Femur (tissue), 1 donor: ENCODE results near the gene FTO.

ENCODE experiments used
- DNase-seq: peaks from one replicate; pipeline ENCODE4 v3.0.0-alpha.2; 2017

The FTO gene

GRCh38 chr16:54140057-54140787 is 436.3 kb downstream of the FTO start:
- DNase-seq = no peak

DNA sequence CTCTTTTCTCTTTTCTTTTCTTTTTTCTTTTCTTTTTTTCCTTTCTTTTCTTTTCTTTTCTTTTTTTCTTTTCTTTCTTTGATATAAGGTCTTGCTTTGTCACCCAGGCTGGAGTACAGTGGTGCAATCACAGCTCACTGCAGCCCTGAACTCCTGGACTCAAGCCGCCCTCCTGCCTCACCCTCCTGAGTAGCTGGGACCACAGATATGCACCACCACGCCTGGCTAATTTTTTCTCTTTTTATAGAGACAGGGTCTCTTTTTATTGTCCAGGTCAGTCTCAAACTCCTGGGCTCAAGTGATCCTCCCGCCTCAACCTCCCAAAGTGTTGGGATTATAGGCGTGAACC is 436.8 kb downstream of the FTO start:
- DNase-seq = no peak

DNA sequence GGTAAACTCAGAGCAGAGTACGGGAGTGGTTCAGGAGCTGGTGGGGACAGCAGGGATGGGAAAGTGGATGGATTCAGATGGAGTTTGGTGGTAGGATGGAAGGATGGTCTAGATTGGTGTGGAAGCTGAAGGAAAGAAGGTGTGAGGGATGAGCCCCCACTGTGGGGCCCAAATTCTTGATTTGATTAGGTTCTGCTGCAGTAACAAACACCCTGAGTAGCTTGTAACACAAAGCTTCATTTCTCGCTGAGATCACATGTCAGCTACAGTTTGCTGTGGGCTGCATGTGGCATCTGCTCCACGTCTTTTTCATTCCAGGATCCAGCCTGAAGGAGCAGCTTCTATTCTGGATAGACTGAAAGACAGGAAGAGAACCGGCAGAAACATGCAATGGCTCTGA is 438.8 kb downstream of the FTO start:
- DNase-seq = no peak

GRCh38 chr16:54143410-54143809 is 439.5 kb downstream of the FTO start:
- DNase-seq = no peak

DNA sequence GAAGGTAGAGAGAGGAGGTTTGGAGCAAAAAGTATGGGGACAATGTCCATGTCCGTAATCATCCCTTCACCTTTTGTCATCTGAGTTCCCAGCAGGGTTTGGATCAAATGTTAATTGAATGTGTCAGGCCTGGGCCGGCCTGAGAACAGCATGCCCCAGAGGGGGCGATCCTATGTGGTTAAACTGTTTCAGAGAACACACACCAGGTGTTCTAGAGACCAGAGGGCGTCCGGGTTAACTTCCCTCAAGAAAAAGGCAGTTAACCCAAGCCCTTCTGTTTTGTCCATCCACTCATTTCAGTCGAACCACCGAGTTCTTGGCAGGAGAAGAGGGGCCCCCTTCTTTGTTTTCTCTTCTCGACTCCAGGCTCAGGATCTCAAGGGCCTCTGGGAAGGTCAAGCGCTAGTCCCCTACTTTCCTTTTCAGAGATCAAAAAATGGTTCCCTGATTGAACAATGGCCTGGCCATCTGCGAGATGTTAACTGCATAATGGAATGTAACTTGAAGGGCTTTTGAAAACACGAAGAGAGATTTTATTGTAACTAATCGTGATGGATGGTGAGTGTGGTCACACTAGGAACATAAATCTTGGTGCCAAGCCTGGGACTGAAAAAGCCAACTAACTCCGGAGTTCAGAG is 440.1 kb downstream of the FTO start:
- DNase-seq = no peak

DNA sequence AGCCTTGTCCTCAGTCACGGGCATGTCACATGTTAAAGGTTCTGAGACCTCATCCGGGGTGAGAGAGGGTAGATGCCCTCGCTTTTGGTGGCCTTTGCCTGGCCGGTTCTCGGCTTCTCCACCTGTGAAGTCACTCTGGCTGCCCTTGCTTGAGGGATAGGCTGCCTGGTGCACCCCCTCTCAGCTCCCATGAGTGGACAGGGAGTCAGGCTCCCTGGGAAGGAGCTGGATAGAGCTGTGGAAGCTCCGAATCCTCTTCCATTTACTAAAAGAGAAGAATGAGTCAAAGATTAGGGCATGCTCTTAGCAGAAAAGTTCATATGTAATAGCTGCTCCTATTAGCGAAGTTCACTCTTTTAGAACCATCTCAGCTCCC is 440.6 kb downstream of the FTO start:
- DNase-seq = no peak

- no peak for DNase-seq
Measured at GRCh38 chr16:54145881-54146280, 441.9 kb downstream of the FTO start.

GRCh38 chr16:54148974-54149373 is 445.0 kb downstream of the FTO start:
- no peak for DNase-seq

DNA sequence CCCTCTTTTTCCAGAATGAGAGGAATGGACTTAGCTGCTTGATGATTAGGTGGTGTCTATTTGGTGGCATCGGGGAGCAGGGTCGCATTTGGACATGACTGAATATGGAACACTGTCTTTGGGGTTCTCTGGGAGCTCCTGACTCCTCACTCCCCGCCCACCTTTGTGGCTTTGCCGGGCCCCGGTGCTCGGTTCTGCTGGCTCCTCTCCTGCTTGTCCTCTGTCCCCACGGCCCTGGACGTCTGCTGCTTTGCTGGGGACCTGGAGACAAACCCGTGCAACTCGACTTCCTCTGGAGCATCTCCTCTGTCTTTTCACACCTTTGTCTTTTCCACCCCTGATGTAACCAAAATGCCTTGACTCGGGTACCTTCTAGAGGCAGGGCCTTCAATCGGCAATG is 446.9 kb downstream of the FTO start:
- no peak for DNase-seq

DNA sequence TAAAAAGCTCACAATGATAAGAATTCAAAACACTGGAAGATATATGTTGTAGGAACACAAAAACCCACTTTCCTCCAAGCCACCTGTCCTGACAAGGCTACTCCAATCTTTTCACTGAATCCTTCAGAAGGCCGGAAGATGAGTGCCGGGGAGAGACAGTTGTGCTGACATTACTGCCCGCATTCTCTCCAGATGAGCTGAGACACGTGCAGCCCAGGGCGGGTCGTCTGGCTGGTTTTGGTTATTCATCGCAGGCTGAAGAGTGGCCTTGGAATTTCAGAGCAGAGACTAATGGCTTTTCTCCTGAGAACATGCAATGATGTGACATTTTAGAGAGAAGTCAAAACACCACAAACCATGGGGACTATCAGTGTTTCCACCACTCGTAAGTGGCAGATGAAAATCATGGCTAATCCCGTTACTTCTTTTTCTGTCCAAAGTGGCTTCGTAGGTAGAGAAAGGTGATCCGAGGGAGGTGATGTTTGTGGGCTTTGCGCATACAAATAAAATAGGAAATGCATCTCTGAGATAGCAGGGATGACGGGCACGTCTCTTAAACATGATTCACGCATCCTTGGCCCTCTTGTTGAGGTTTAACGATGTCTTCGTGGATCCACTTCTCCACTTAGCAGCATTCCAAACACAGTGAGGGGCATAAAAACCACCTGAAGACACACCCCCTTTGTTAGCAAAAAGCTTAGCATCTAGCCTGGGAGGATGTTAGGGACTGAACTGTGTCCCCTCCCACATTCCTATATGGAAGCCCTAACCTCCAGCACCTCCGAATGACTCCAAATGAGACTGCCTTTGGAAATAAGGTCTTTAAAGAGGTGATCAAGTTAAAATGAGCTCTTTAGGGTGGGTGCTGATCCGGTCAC is 448.6 kb downstream of the FTO start:
- DNase-seq = no peak

DNA sequence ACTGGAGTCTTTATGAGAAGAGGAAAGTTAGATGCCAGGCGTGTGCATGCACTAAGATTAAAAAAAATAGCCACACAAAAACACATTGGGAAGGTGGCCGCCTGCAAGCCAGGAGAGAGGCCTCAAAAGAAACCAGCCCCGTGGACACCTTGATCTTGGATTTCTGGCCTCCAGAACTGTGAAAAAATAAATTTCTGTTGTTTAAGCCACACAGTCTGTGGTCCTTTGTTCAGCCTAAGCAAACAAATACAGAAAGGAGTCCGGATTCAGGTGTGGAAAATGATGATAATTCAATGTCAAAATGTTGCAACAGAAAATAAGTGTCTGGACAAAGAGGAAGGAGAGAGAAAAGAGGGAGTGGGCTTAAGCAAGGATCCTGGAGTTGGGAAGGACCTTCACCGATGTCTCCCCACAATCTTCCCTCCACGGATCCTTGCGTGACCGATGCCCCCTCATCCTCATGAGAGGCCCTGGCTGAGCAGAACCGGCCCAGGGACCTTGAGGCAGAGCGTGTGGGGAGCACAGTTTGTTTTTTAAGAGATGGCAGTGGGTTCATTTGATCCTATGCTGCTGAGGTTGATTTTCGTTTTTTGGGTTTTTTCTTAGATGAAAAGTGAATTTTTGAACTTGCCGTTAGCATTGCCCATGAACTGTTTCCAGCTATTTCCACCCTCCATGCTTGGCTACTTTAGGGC is 449.4 kb downstream of the FTO start:
- DNase-seq = no peak

GRCh38 chr16:54156349-54156748 is 452.4 kb downstream of the FTO start:
- DNase-seq = no peak

GRCh38 chr16:54158986-54159385 is 455.0 kb downstream of the FTO start:
- DNase-seq = no peak

- no peak for DNase-seq
Measured at GRCh38 chr16:54159490-54160080, 455.6 kb downstream of the FTO start.

GRCh38 chr16:54160252-54160860 is 456.4 kb downstream of the FTO start:
- no peak for DNase-seq

GRCh38 chr16:54160939-54161897 is 457.3 kb downstream of the FTO start:
- DNase-seq = no peak

DNA sequence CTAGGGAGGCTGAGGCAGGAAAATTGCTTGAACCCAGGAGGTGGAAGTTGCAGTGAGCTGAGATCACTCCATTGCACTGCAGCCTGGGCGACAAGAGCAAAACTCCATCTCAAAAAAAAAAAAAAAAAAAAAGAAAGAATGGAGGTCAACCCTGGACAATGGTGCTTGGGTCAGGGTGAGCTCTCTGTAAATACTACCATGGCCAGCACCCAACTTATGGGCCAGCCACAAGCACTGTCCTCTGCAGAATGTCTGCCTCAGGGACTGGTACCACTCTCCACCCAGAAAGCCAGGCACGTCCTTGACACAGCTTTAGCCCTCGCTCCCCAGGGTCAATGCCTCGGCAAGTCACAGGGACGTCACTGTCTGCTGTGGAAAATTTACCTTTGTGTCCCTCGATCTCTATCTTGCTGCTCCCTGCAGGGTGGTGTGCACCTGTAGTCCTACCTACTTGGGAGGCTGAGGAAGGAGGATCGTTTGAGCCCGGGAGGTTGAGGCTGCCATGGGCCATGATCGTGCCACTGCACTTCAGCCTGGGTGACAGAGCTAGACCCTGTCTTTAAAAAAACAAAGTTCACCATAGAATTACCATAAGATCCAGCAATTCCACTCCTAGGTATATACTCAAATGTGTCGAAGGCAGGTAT is 459.4 kb downstream of the FTO start:
- DNase-seq = no peak

GRCh38 chr16:54164789-54165173 is 460.8 kb downstream of the FTO start:
- DNase-seq = no peak

- no peak for DNase-seq
Measured at GRCh38 chr16:54165174-54165911, 461.4 kb downstream of the FTO start.
